HG03442 (cell line): ENCODE results near the gene PROX2.

Experiments
- ATAC-seq: cut with Tn5 transposase; IDR thresholded peaks from one replicate; pipeline ENCODE4 v1.9.1; 2021; ENCODE audit warnings: mild to moderate bottlenecking, moderate library complexity; ENCODE audit not compliant: unreplicated experiment

The PROX2 gene

GRCh38 chr14:74910556-74910955 is 34.6 kb upstream of the PROX2 start:
- no peak for ATAC-seq

GRCh38 chr14:74909911-74910310 is 34.0 kb upstream of the PROX2 start:
- ATAC-seq, result no peak

GRCh38 chr14:74909501-74909900 is 33.6 kb upstream of the PROX2 start:
- ATAC-seq, result no peak

GRCh38 chr14:74908861-74909341 is 33.0 kb upstream of the PROX2 start:
- ATAC-seq, result no peak

- no peak for ATAC-seq
Measured at GRCh38 chr14:74907744-74908143, 31.8 kb upstream of the PROX2 start.

- ATAC-seq, result no peak
Measured at GRCh38 chr14:74906925-74907521, 31.1 kb upstream of the PROX2 start.

GRCh38 chr14:74905595-74906142 is 29.7 kb upstream of the PROX2 start:
- ATAC-seq, result no peak

GRCh38 chr14:74904635-74905503 is 28.9 kb upstream of the PROX2 start:
- ATAC-seq, result no peak

- ATAC-seq, result no peak
Measured at GRCh38 chr14:74902941-74903705, 27.2 kb upstream of the PROX2 start.

- ATAC-seq, result no peak
Measured at GRCh38 chr14:74898694-74899093, 22.7 kb upstream of the PROX2 start.

GRCh38 chr14:74898083-74898482 is 22.1 kb upstream of the PROX2 start:
- ATAC-seq, result no peak

- ATAC-seq, result no peak
Measured at GRCh38 chr14:74897642-74898041, 21.7 kb upstream of the PROX2 start.

GRCh38 chr14:74896400-74896799 is 20.5 kb upstream of the PROX2 start:
- ATAC-seq, result no peak

GRCh38 chr14:74893614-74894091 is 17.7 kb upstream of the PROX2 start:
- ATAC-seq, result no peak

GRCh38 chr14:74892745-74893144 is 16.8 kb upstream of the PROX2 start:
- ATAC-seq, result no peak

- no peak for ATAC-seq
Measured at GRCh38 chr14:74891870-74892269, 15.9 kb upstream of the PROX2 start.

- ATAC-seq, result no peak
Measured at GRCh38 chr14:74890262-74890661, 14.3 kb upstream of the PROX2 start.

GRCh38 chr14:74888164-74889158 is 12.5 kb upstream of the PROX2 start:
- no peak for ATAC-seq

- no peak for ATAC-seq
Measured at GRCh38 chr14:74886001-74886400, 10.1 kb upstream of the PROX2 start.
